ENCODE data around the gene KATNB1. TPM values are rescaled to one million over a fixed set of nuclear protein-coding genes. Genes with fewer than 3 reads are reported as not detected.

The KATNB1 gene
- total RNA-seq, 2 experiments from 2014 or later, result 37.4 to 43.5 TPM

DNA sequence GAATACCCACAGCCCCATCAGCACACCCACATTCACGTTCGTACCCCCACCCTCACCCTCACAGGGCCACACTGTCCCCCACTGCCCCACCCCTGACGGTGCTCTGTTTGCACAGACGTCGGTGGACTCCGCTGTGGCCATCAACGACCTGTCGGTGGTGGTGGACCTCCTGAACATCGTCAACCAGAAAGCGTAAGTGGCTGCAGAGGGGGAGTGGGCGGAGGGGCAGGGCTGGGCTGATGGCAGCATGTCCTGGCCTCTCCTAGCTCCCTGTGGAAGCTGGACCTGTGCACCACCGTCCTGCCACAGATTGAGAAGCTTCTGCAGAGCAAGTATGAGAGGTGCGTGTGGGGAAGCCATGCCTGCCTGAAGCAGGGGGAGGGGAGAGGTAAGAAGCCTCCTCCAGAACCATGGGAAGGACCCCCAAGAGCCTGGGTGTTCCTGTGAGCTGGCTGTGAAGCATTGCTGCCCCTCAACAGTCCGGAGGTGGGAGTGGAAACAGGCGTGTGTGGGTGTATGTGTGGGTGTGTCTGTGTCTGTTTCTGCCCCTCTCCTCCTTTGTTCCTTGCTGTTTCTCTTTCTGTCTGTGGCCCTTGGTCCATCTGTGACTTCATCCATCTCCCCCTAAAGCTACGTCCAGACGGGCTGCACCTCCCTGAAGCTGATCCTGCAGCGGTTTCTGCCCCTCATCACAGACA, 20.3 kb downstream of the KATNB1 start:
- H3K36me3 ChIP-seq (ENCODE audit: insufficient read depth, low read length), result peaks cover 8% of the 10 kb centered on the region; the same call in 1 of the 2 replicates
- H3K4me2 ChIP-seq (ENCODE audit: low read length), result no peak overlapping the region
- no peaks in the 10 kb centered on the region for H3K9me3 ChIP-seq (ENCODE audit: low read length)
- H3K27ac ChIP-seq (ENCODE audit: low read depth, low read length, poor library complexity, severe bottlenecking), result no peak overlapping the region
- TF ChIP-seq, protein P1, sequence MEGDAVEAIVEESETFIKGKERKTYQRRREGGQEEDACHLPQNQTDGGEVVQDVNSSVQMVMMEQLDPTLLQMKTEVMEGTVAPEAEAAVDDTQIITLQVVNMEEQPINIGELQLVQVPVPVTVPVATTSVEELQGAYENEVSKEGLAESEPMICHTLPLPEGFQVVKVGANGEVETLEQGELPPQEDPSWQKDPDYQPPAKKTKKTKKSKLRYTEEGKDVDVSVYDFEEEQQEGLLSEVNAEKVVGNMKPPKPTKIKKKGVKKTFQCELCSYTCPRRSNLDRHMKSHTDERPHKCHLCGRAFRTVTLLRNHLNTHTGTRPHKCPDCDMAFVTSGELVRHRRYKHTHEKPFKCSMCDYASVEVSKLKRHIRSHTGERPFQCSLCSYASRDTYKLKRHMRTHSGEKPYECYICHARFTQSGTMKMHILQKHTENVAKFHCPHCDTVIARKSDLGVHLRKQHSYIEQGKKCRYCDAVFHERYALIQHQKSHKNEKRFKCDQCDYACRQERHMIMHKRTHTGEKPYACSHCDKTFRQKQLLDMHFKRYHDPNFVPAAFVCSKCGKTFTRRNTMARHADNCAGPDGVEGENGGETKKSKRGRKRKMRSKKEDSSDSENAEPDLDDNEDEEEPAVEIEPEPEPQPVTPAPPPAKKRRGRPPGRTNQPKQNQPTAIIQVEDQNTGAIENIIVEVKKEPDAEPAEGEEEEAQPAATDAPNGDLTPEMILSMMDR (conservative IDR thresholded peaks at IDR 0.05; ENCODE audit: low read length), result no peak
- TF ChIP-seq EZH2phosphoT487 (IDR thresholded peaks at IDR 0.05; ENCODE audit: borderline replicate concordance, low read depth, low read length), result no peak
- DNase-seq (ENCODE audit: low spot score), result no peak
- H3K4me3 ChIP-seq (ENCODE audit: low read depth, low read length, poor library complexity, severe bottlenecking), result no peak overlapping the region
- ChIA-PET CTCF (ENCODE audit: unreplicated experiment) (no interaction called here), POLR2A (no interaction called here)
- no peaks in the 10 kb centered on the region for H3K9me2 ChIP-seq (ENCODE audit: insufficient read depth, low read length)
- no peak overlapping the region for H2AFZ ChIP-seq (ENCODE audit: low read length)
- H3K79me2 ChIP-seq (ENCODE audit: insufficient read depth, low read depth, low read length), result no peaks in the 10 kb centered on the region
- BruUV-seq (replicated peaks), result no TSS peak
- H3K4me1 ChIP-seq (ENCODE audit: insufficient read depth, low read length, poor library complexity, severe bottlenecking), result no peaks in the 10 kb centered on the region
- intact Hi-C loops (cut with micrococcal nuclease; ENCODE audit: unreplicated experiment), result loop anchor here (5.0 kb wide), 1 partner anchor 246 kb away; the partner anchor contains the start of genes USB1 and ZNF319
- no peaks in the 10 kb centered on the region for H4K20me1 ChIP-seq (ENCODE audit: insufficient read depth, low read length)

DNA sequence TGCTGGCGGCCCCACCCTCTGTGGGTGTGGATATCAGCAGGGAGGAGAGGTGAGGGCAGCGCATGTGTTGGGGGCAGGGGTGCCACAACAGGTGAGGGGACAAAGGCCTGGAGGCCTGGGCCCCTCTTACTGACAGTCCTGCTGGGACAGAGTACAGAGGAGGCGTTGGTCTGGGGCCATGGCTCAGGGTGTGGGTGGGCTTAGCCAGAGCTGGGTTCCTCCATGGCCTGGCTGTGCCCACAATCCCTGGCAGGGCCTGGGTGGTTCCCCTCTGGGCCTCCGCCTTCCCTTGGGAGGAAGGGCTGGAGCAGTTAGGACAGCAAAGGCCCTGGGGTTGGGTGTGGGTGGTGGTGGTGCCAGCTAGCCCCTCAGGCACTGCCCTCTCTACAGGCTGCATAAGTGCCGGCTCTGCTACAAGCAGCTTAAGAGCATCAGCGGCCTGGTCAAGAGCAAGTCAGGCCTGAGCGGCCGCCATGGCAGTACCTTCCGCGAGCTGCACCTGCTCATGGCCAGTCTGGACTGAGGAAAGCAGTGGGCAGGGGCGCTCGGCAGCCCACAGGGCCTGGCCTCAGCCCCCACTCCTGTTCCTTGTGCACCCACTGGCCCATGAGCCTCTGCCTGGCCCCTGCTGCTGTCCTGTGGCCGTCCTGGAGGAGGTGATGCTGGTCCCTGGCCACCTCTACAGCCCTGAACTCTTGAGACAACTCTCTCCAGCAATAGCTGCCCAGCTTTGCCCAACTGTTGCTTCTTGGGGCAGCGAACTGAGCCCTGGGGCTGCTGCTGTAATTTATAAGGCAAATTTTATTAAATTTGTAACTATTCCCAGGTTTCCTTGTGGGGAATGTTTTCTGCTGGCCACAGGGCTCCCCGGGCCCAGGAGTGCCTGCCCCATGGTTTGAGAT, 21.1 kb downstream of the KATNB1 start:
- TF ChIP-seq EZH2phosphoT487 (IDR thresholded peaks at IDR 0.05; ENCODE audit: borderline replicate concordance, low read depth, low read length), result no peak
- TF ChIP-seq, protein P1 (conservative IDR thresholded peaks at IDR 0.05; ENCODE audit: low read length), result no peak
- Histone ChIP-seq H3K36me3 (ENCODE audit: insufficient read depth, low read length) (peaks cover 8% of the 10 kb centered on the region; the same call in 1 of the 2 replicates), H4K20me1 (ENCODE audit: insufficient read depth, low read length) (no peaks in the 10 kb centered on the region), H3K27ac (ENCODE audit: low read depth, low read length, poor library complexity, severe bottlenecking) (no peak overlapping the region), H3K9me3 (ENCODE audit: low read length) (no peaks in the 10 kb centered on the region), H3K4me2 (ENCODE audit: low read length) (no peak overlapping the region), H3K4me3 (ENCODE audit: low read depth, low read length, poor library complexity, severe bottlenecking) (no peak overlapping the region), H2AFZ (ENCODE audit: low read length) (no peak overlapping the region), H3K9me2 (ENCODE audit: insufficient read depth, low read length) (no peaks in the 10 kb centered on the region), H3K79me2 (ENCODE audit: insufficient read depth, low read depth, low read length) (no peaks in the 10 kb centered on the region), H3K4me1 (ENCODE audit: insufficient read depth, low read length, poor library complexity, severe bottlenecking) (no peaks in the 10 kb centered on the region)
- BruUV-seq (replicated peaks), result TSS peak; percentile 39
- POLR2A ChIA-PET, result no interaction called here
- DNase-seq (ENCODE audit: low spot score), result no peak
- CTCF ChIA-PET (ENCODE audit: unreplicated experiment), result no interaction called here
- intact Hi-C loops (cut with micrococcal nuclease; ENCODE audit: unreplicated experiment), result loop anchor here (5.0 kb wide), 1 partner anchor 246 kb away; the partner anchor contains the start of genes USB1 and ZNF319

Measured in OCI-LY7 (cell line).